Neural cell (in vitro differentiated cells): Measurements from ENCODE around the gene NRL. TPM values are rescaled to one million over a fixed set of nuclear protein-coding genes. Genes with fewer than 3 reads are reported as not detected.

Experiments
- H2AFZ ChIP-seq: fragments of 200-600, 300-800 bp; sonication (generic), shearing (Covaris generic); 2 replicates; pipeline ENCODE4 v1.6.0; 2014; ENCODE audit warnings: low read depth, mild to moderate bottlenecking, antibody characterized with exemption, low read length, moderate library complexity
- H3F3A ChIP-seq: fragments of 200-600 bp; shearing (Covaris generic); 2 replicates; pipeline ENCODE4 v1.6.1; 2016; ENCODE audit warnings: mild to moderate bottlenecking, moderate library complexity, mixed read lengths, antibody characterized with exemption, low read length; ENCODE audit not compliant: insufficient read depth, poor library complexity, severe bottlenecking
- H3K27ac ChIP-seq: fragments of 200-600, 300-800 bp; sonication (generic), shearing (Covaris generic); 2 replicates; pipeline ENCODE4 v1.5.1; 2014; ENCODE audit warnings: mild to moderate bottlenecking, low read length, moderate library complexity
- H3K27me3 ChIP-seq: fragments of 300-800, 200-600 bp; sonication (generic), shearing (Covaris generic); 2 replicates; pipeline ENCODE4 v1.6.0; 2014; ENCODE audit warnings: mild to moderate bottlenecking, low read depth, low read length, moderate library complexity; ENCODE audit not compliant: insufficient read depth
- H3K36me3 ChIP-seq: fragments of 300-800, 200-600 bp; sonication (generic), shearing (Covaris generic); 2 replicates; pipeline ENCODE4 v1.5.1; 2014; ENCODE audit warnings: mild to moderate bottlenecking, antibody characterized with exemption, low read length, moderate library complexity; ENCODE audit not compliant: insufficient read depth
- H3K4me2 ChIP-seq: fragments of 300-800, 200-600 bp; sonication (generic), shearing (Covaris generic); 2 replicates; pipeline ENCODE4 v1.6.0; 2014; ENCODE audit warnings: mild to moderate bottlenecking, low read length
- H3K4me3 ChIP-seq: fragments of 300-800, 200-600 bp; sonication (generic), shearing (Covaris generic); 2 replicates; pipeline ENCODE4 v1.5.1; 2014; ENCODE audit warnings: mild to moderate bottlenecking, low read length, moderate library complexity
- H3K79me2 ChIP-seq: fragments of 200-600 bp; shearing (Covaris generic); replicated peaks from 2 replicates; pipeline ENCODE4 v1.6.0; 2014; ENCODE audit warnings: mild to moderate bottlenecking, low read length, moderate library complexity; ENCODE audit not compliant: insufficient read depth
- H3K9ac ChIP-seq: fragments of 300-800, 200-600 bp; sonication (generic), shearing (Covaris generic); 2 replicates; pipeline ENCODE4 v1.6.1; 2016; ENCODE audit warnings: mild to moderate bottlenecking, low read length, mixed read lengths
- H3K9me2 ChIP-seq: fragments of 200-600 bp; shearing (Covaris generic); 2 replicates; pipeline ENCODE4 v1.6.1; 2016; ENCODE audit warnings: mild to moderate bottlenecking, low read length, mixed read lengths; ENCODE audit not compliant: insufficient read depth
- H3K9me3 ChIP-seq: fragments of 200-600, 300-800 bp; sonication (generic), shearing (Covaris generic); 2 replicates; pipeline ENCODE4 v1.6.1; 2016; ENCODE audit warnings: mild to moderate bottlenecking, mixed run types, low read length, moderate library complexity, mixed read lengths
- H4K20me1 ChIP-seq: fragments of 200-600 bp; shearing (Covaris generic); 2 replicates; pipeline ENCODE4 v1.6.1; 2016; ENCODE audit warnings: mild to moderate bottlenecking, mixed run types; ENCODE audit not compliant: insufficient read depth
- CTCF ChIP-seq: fragments of 450-650 bp; IDR thresholded peaks from 2 replicates; pipeline ENCODE4 v1.5.1; 2014; ENCODE audit warnings: antibody characterized with exemption, mild to moderate bottlenecking, moderate library complexity; ENCODE audit not compliant: poor library complexity, severe bottlenecking
- EP300 ChIP-seq: fragments of 450-650 bp; conservative IDR thresholded peaks from 2 replicates; pipeline ENCODE4 v1.6.1; 2014; ENCODE audit warnings: antibody characterized with exemption, mild to moderate bottlenecking, moderate library complexity; ENCODE audit not compliant: poor library complexity, severe bottlenecking
- EZH2 ChIP-seq: fragments of 200-600, 300-800 bp; shearing (Covaris generic), sonication (generic); IDR thresholded peaks from 2 replicates; pipeline ENCODE4 v1.6.1; 2014; ENCODE audit warnings: antibody characterized with exemption, low read length, borderline replicate concordance, mild to moderate bottlenecking; ENCODE audit not compliant: insufficient read depth, poor library complexity, severe bottlenecking
- MXI1 ChIP-seq: fragments of 450-650 bp; conservative IDR thresholded peaks from 2 replicates; pipeline ENCODE4 v1.6.1; 2014; ENCODE audit warnings: antibody characterized with exemption, mild to moderate bottlenecking; ENCODE audit not compliant: poor library complexity, severe bottlenecking
- POLR2AphosphoS5 ChIP-seq: IDR thresholded peaks from 2 replicates; pipeline ENCODE4 v1.6.1; 2012
- RAD21 ChIP-seq: fragments of 450-650 bp; conservative IDR thresholded peaks from 2 replicates; pipeline ENCODE4 v1.6.1; 2014; ENCODE audit warnings: antibody characterized with exemption, mild to moderate bottlenecking, moderate library complexity
- REST ChIP-seq: IDR thresholded peaks from 2 replicates; pipeline ENCODE4 v1.6.1; 2012; ENCODE audit warnings: borderline replicate concordance
- SMC3 ChIP-seq: fragments of 450-650 bp; conservative IDR thresholded peaks from 2 replicates; pipeline ENCODE4 v1.6.1; 2014; ENCODE audit warnings: antibody characterized with exemption, mild to moderate bottlenecking, moderate library complexity; ENCODE audit not compliant: poor library complexity
- TAF1 ChIP-seq: IDR thresholded peaks from 2 replicates; pipeline ENCODE4 v1.6.1; 2012; ENCODE audit warnings: low read depth
- polyA plus RNA-seq: library from polyadenylated mRNA; depleted of rRNA; stranded (reverse); fragments of >200 nt; gene quantifications from 2 replicates; pipeline ENCODE4 v1.2.3, GENCODE V29; 2014

NRL gene
- polyA plus RNA-seq, 1 donor from 2014 or later: 9.5 TPM

- no peak overlapping the region for H3K9ac ChIP-seq
- no peak overlapping the region for H3K4me3 ChIP-seq
- no peaks in the 10 kb centered on the region for H3K27me3 ChIP-seq
- no peaks in the 10 kb centered on the region for H3F3A ChIP-seq
- TF ChIP-seq CTCF (no peak), RAD21 (no peak), REST (no peak), EP300 (no peak), EZH2 (no peak), POLR2AphosphoS5 (no peak), MXI1 (no peak), SMC3 (no peak), TAF1 (no peak)
- no peak overlapping the region for H3K27ac ChIP-seq
- no peaks in the 10 kb centered on the region for H3K36me3 ChIP-seq
- no peak overlapping the region for H2AFZ ChIP-seq
- no peaks in the 10 kb centered on the region for H3K79me2 ChIP-seq
- H3K9me3 ChIP-seq: no peaks in the 10 kb centered on the region
- H3K9me2 ChIP-seq: no peaks in the 10 kb centered on the region
- no peak overlapping the region for H3K4me2 ChIP-seq
- H4K20me1 ChIP-seq: no peaks in the 10 kb centered on the region
Observed at GRCh38 chr14:24072436-24072835, 42.3 kb downstream of the NRL start.

- Histone ChIP-seq H3K79me2 (no peaks in the 10 kb centered on the region), H3K4me2 (no peak overlapping the region), H3K27ac (no peak overlapping the region), H3K9me2 (no peaks in the 10 kb centered on the region), H3K4me3 (no peak overlapping the region), H3K9me3 (no peaks in the 10 kb centered on the region), H4K20me1 (no peaks in the 10 kb centered on the region), H3K27me3 (no peaks in the 10 kb centered on the region), H2AFZ (no peak overlapping the region), H3F3A (no peaks in the 10 kb centered on the region), H3K36me3 (no peaks in the 10 kb centered on the region), H3K9ac (no peak overlapping the region)
- TF ChIP-seq EZH2 (no peak), POLR2AphosphoS5 (no peak), SMC3 (no peak), MXI1 (no peak), EP300 (no peak), TAF1 (no peak)
Observed at GRCh38 chr14:24071836-24072430, 42.8 kb downstream of the NRL start.
